ENCODE data around the gene MON1B. TPM values are rescaled to one million over a fixed set of nuclear protein-coding genes. Genes with fewer than 3 reads are reported as not detected.

Gene MON1B
- total and polyA plus RNA-seq, 2 of the 4 experiments (the other 2 are of a cell fraction), result 5.2 to 19.2 TPM

DNA sequence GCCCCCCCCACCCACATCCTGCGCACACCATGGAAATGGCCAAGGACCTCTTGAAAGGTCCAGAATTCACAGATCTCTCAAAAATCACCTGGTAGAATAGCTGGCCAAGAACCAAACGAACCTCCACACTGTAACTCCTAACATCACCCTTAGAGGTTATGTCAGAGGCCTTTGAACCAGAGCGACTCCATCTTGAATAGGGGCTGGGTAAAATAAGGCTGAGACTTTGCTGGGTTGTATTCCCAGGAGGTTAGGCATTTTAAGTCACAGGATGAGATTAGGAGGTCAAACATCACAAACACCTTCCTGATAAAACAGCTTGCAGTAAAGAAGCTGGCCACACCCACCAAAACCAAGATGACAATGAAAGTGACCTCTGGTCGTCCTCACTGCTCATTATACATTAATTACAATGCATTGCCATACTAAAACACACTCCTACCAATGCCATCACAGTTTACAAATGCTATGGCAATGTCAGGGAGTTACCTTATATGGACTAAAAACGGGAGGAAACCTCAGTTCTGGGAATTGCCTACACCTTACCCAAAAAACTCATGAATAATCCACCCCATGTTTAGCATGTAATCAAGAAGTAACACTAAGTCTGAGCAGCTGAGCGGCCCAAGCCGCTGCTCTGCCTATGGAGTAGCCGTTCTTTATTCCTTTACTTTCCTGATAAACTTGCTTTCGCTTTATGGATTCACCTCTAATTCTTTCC is 43.0 kb downstream of the MON1B start:
- no peaks in the 10 kb centered on the region for H3K9me3 ChIP-seq (ENCODE audit: control insufficient read depth, insufficient read depth, low read length)
- H4K5ac ChIP-seq (ENCODE audit: low read depth, low read length), result no peak overlapping the region
- H4K8ac ChIP-seq (ENCODE audit: low read depth in 2 of 2, low read length in 2 of 2), result no peak overlapping the region
- H3K56ac ChIP-seq (ENCODE audit: extremely low read depth, insufficient read depth, low read length), result no peak overlapping the region
- H3K27ac ChIP-seq (ENCODE audit: insufficient read depth, low read length), result no peak overlapping the region
- no peaks in the 10 kb centered on the region for H3K36me3 ChIP-seq (ENCODE audit: control insufficient read depth, insufficient read depth, low read length)
- dilution Hi-C loops (cut with HindIII; ENCODE audit: low sequenced_read_pairs, unreplicated experiment), result loop anchor here (25.0 kb wide), 1 partner anchor 353 kb away; no protein-coding TSS in a partner anchor
- H2AK9ac ChIP-seq (replicated peaks; ENCODE audit: low read depth, low read length, poor library complexity), result no peak overlapping the region
- no peaks in the 10 kb centered on the region for H4K20me1 ChIP-seq (ENCODE audit: insufficient read depth, low read length)
- H3K9me1 ChIP-seq (ENCODE audit: insufficient read depth, low read length), result no peaks in the 10 kb centered on the region; the same call in 1 of the 2 replicates
- H4K91ac ChIP-seq (ENCODE audit: insufficient read depth, low read depth, low read length), result no peak overlapping the region
- intact Hi-C loops (cut with micrococcal nuclease), result loop anchor here (10.0 kb wide), 1 partner anchor 741 kb away; no protein-coding TSS in a partner anchor
- DNase-seq (no peak), ATAC-seq (ENCODE audit: low read depth) (no peak)
- no peak overlapping the region for H3K4me2 ChIP-seq (ENCODE audit: low read depth, low read length)
- no peak overlapping the region for H3K4ac ChIP-seq (ENCODE audit: low read depth, low read length)
- no TSS peak for BruUV-seq (replicated peaks)
- no peak for TF ChIP-seq BHLHE40 (IDR thresholded peaks at IDR 0.05; ENCODE audit: low read depth, low read length)
- CTCF ChIA-PET, result no interaction called here
- in situ Hi-C loops (cut with MboI; ENCODE audit: low sequenced_read_pairs), result loop anchor here (25.0 kb wide), 1 partner anchor 778 kb away; the partner anchor contains the start of gene CLEC3A
- no peak overlapping the region for H3K18ac ChIP-seq (ENCODE audit: low read depth, low read length)
- H3K9ac ChIP-seq (ENCODE audit: low read depth, low read length), result no peak overlapping the region
- H3K23ac ChIP-seq (ENCODE audit: low read depth, low read length), result no peak overlapping the region
- no peak overlapping the region for H2BK20ac ChIP-seq (ENCODE audit: low read depth, low read length)
- no peaks in the 10 kb centered on the region for H3K4me1 ChIP-seq (ENCODE audit: control insufficient read depth, insufficient read depth, low read length)
- H2BK5ac ChIP-seq (ENCODE audit: low read depth, low read length, poor library complexity, severe bottlenecking), result no peak overlapping the region
- H2AK5ac ChIP-seq (ENCODE audit: low read depth, low read length), result no peak overlapping the region
- no peaks in the 10 kb centered on the region for H3K79me1 ChIP-seq (ENCODE audit: low read depth in 1 of 2, low read length in 2 of 2)
- POLR2A ChIA-PET (ENCODE audit: unreplicated experiment), result no interaction called here
- no peak overlapping the region for H2BK120ac ChIP-seq (ENCODE audit: low read depth, low read length)
- H3K14ac ChIP-seq (replicated peaks; ENCODE audit: low read depth, low read length), result no peak overlapping the region
- H2AFZ ChIP-seq (replicated peaks; ENCODE audit: low read length, poor library complexity), result no peak overlapping the region
- H2BK15ac ChIP-seq (ENCODE audit: low read depth, low read length), result no peak overlapping the region
- H3K27me3 ChIP-seq (ENCODE audit: control insufficient read depth, insufficient read depth, low read length), result peaks cover 2% of the 10 kb centered on the region; the same call in 1 of the 2 replicates
- WGBS, 2 experiments (ENCODE audit: extremely low coverage in 2 of 2, insufficient read length in 1 of 2), result no CpG with 5 or more reads among the region's 9 CpGs
- no peak overlapping the region for H3K4me3 ChIP-seq (ENCODE audit: insufficient read depth, low read depth, low read length)
